K562 (cell line): ENCODE data around the gene STOM. TPM values are rescaled to one million over a fixed set of nuclear protein-coding genes. Genes with fewer than 3 reads are reported as not detected.

Experiments
- ATF1 ChIP-seq, 2 experiments: fragments of 450-650 bp in 1 of 2; IDR thresholded peaks; 2 replicates each; pipeline ENCODE4 v1.6.1; 2016; ENCODE audit warnings: missing compliant biosample characterization in 1 of 2, missing genetic modification characterization in 1 of 2
- ATF3 ChIP-seq, 2 experiments: fragments of 450-650 bp in 1 of 2; sonication (generic) in 1 of 2; formaldehyde crosslinking in 1 of 2; IDR thresholded peaks in 1 of 2; conservative IDR thresholded peaks in 1 of 2; 2 replicates each; pipeline versions ENCODE4 v1.6.1 to v1.8.1; 2016 to 2023; ENCODE audit warnings: mild to moderate bottlenecking in 2 of 2, moderate library complexity in 2 of 2, inconsistent platforms in 1 of 2, missing genetic modification reagents in 1 of 2
- BHLHE40 ChIP-seq: IDR thresholded peaks from 2 replicates; pipeline ENCODE4 v1.6.1; 2011; ENCODE audit warnings: low read length, improper control_type of control experiment
- CC2D1A ChIP-seq: fragments of 450-650 bp; IDR thresholded peaks from 2 replicates; pipeline ENCODE4 v1.6.1; 2017; ENCODE audit warnings: mild to moderate bottlenecking
- CEBPG ChIP-seq, 3 experiments: fragments of 200-800 bp in 1 of 3; sonication (Bioruptor generic) in 1 of 3; sonication (generic) in 1 of 3; formaldehyde crosslinking in 1 of 3; IDR thresholded peaks in 2 of 3; conservative IDR thresholded peaks in 1 of 3; 2 replicates each; pipeline versions ENCODE4 v1.6.1 to v1.8.0; 2016 to 2022; ENCODE audit warnings: missing compliant biosample characterization in 2 of 3, missing genetic modification characterization in 2 of 3, mild to moderate bottlenecking in 1 of 3, missing genetic modification reagents in 1 of 3
- HMBOX1 ChIP-seq: sonication (generic); IDR thresholded peaks from 2 replicates; pipeline ENCODE4 v1.6.1; 2016
- MAFK ChIP-seq: IDR thresholded peaks from 2 replicates; pipeline ENCODE4 v1.6.1; 2011; ENCODE audit warnings: low read length, improper control_type of control experiment
- PKNOX1 ChIP-seq: fragments of 450-650 bp; IDR thresholded peaks from 2 replicates; pipeline ENCODE4 v1.6.1; 2016
- RCOR1 ChIP-seq, 2 experiments: IDR thresholded peaks; 2 replicates each; pipeline ENCODE4 v1.6.1; 2012; ENCODE audit warnings: low read depth in 2 of 2, low read length in 2 of 2, borderline replicate concordance in 1 of 2, improper control_type of control experiment in 1 of 2
- RREB1 ChIP-seq: fragments of 250-450 bp; sonication (Bioruptor Pico); IDR thresholded peaks from 2 replicates; pipeline ENCODE4 v1.4.0; 2020
- ZNF263 ChIP-seq: sonication (generic); formaldehyde crosslinking; IDR thresholded peaks from 2 replicates; pipeline ENCODE4 v1.8.0; 2022; ENCODE audit warnings: mild to moderate bottlenecking, missing genetic modification reagents, borderline replicate concordance
- ZNF740 ChIP-seq, 3 experiments: fragments of 200-800 bp in 1 of 3; sonication (Bioruptor generic) in 1 of 3; sonication (generic) in 1 of 3; formaldehyde crosslinking in 1 of 3; IDR thresholded peaks; 2 replicates each; pipeline versions ENCODE4 v1.6.1 to v1.8.0; 2016 to 2022; ENCODE audit warnings: mild to moderate bottlenecking in 2 of 3, missing compliant biosample characterization in 2 of 3, missing genetic modification characterization in 2 of 3, missing genetic modification reagents in 1 of 3
- polyA plus RNA-seq, 8 experiments: library from polyadenylated mRNA; depleted of rRNA in 4 of 8; stranded (reverse) in 5 of 8; unstranded in 3 of 8; fragments of >200 nt; fragmentation: Nextera tagmentation in 2 of 8; fragmentation: Illumina TruSeq in 1 of 8; extraction: Ambion mirVana in 2 of 8; extraction: Trizol in 1 of 8; gene quantifications; 2 replicates each; pipeline versions ENCODE4 v1.2.1 to v1.2.3, GENCODE V29; 2011 to 2014; ENCODE audit warnings: inconsistent platforms in 1 of 8, missing spikeins in 1 of 8
- total RNA-seq, 7 experiments: library from RNA; depleted of rRNA in 6 of 7; stranded (reverse); fragments of >200 nt in 6 of 7; fragmentation: Illumina TruSeq in 2 of 7; extraction: Trizol in 2 of 7; gene quantifications; 2 replicates each; pipeline versions ENCODE4 v1.2.1 to v1.2.3, GENCODE V29; 2011 to 2021; ENCODE audit warnings: low replicate concordance in 1 of 7

The STOM gene
- total and polyA plus RNA-seq, 9 of the 15 experiments (the other 6 are each of a cell fraction or from before 2014, with no cell fraction given): 23.2 to 140 (median 43.9) TPM

GRCh38 chr9:121399883-121400607 is 30.0 kb upstream of the STOM start (continued):
- TF ChIP-seq RREB1 (CRISPR knock-in tag) (no peak), ATF1 (CRISPR knock-in tag; IDR thresholded peaks at IDR 0.05) (no peak), ATF1 (tag; IDR thresholded peaks at IDR 0.05) (peak; percentile 41; the same call in 1 of the 2 replicates), CC2D1A (0 out of 2 replicates have a peak, but pooled peaks have one; percentile 36), MAFK (no peak), ZNF263 (CRISPR knock-in tag) (no peak), ZNF740 (CRISPR knock-in tag; IDR thresholded peaks at IDR 0.05) (no peak), ZNF740 (tag; IDR thresholded peaks at IDR 0.05) (no peak), BHLHE40 (no peak), HMBOX1 (no peak), CEBPG (CRISPR knock-in tag; IDR thresholded peaks at IDR 0.05) (no peak), CEBPG (tag; conservative IDR thresholded peaks at IDR 0.05 in 1 of 2, IDR thresholded peaks at IDR 0.05 in 1 of 2) (peak; percentile 47 to 88; a peak in 3 of 4 replicates), ATF3 (IDR thresholded peaks at IDR 0.05) (peak; percentile 81), ATF3 (CRISPR knock-in tag; conservative IDR thresholded peaks at IDR 0.05) (no peak), PKNOX1 (peak; percentile 74), RCOR1 (IDR thresholded peaks at IDR 0.05; ENCODE audit: borderline replicate concordance in 1 of 2, low read depth in 2 of 2, low read length in 2 of 2) (peak in 1 of 2 experiments; percentile 22; a peak in 1 of 4 replicates)
